HG02938 (cell line): ENCODE results near the gene ACE.

Experiments used
- ATAC-seq: cut with Tn5 transposase; IDR thresholded peaks from one replicate; pipeline ENCODE4 v1.9.1; 2021; ENCODE audit warnings: mild to moderate bottlenecking, moderate library complexity; ENCODE audit not compliant: unreplicated experiment

The ACE gene

GRCh38 chr17:63514477-63514876 is 37.6 kb downstream of the ACE start:
- no peak for ATAC-seq

GRCh38 chr17:63514974-63515373 is 38.1 kb downstream of the ACE start:
- ATAC-seq, result no peak

- no peak for ATAC-seq
Observed at GRCh38 chr17:63515426-63515825, 38.6 kb downstream of the ACE start.

- ATAC-seq, result no peak
Observed at GRCh38 chr17:63516910-63517824, 40.3 kb downstream of the ACE start.

GRCh38 chr17:63517825-63518534 is 41.1 kb downstream of the ACE start:
- no peak for ATAC-seq

- ATAC-seq, result no peak
Observed at GRCh38 chr17:63519116-63519881, 42.4 kb downstream of the ACE start.

GRCh38 chr17:63519972-63520882 is 43.4 kb downstream of the ACE start:
- ATAC-seq, result no peak

GRCh38 chr17:63523253-63523855 is 46.5 kb downstream of the ACE start, which contains the start of gene KCNH6:
Gene KCNH6, plus strand, starts transcription at chr17:63523358. Its CDS starts 56 bp downstream, at chr17:63523414.
- ATAC-seq, result peak; percentile 7

- ATAC-seq, result no peak
Observed at GRCh38 chr17:63524051-63524450, 47.2 kb downstream of the ACE start.

GRCh38 chr17:63525190-63525946 is 48.5 kb downstream of the ACE start:
- ATAC-seq, result no peak

- no peak for ATAC-seq
Observed at GRCh38 chr17:63526861-63527260, 50.0 kb downstream of the ACE start.

- no peak for ATAC-seq
Observed at GRCh38 chr17:63528183-63528582, 51.3 kb downstream of the ACE start.

- no peak for ATAC-seq
Observed at GRCh38 chr17:63529711-63530556, 53.1 kb downstream of the ACE start.

- no peak for ATAC-seq
Observed at GRCh38 chr17:63530557-63531021, 53.7 kb downstream of the ACE start.

- ATAC-seq, result no peak
Observed at GRCh38 chr17:63531022-63531965, 54.4 kb downstream of the ACE start.

GRCh38 chr17:63533433-63534077 is 56.7 kb downstream of the ACE start:
- no peak for ATAC-seq
